HCT116 (cell line): ENCODE data around the gene LRBA. TPM values are rescaled to one million over a fixed set of nuclear protein-coding genes. Genes with fewer than 3 reads are reported as not detected.

Experiments
- ATAC-seq: fragments of 200-7000 bp; cut with Tn5 transposase; 2 replicates; pipeline ENCODE4 v1.9.1; 2020; ENCODE audit warnings: mild to moderate bottlenecking, moderate library complexity
- BruUV-seq: library from RNA; stranded (reverse); fragments of 400-500 nt; replicated peaks from 2 replicates; lab custom pipeline; 2021; lab: Mats Ljungman, UMichigan
- CTCF ChIA-PET: fragments of 300-600 bp; sonication (Branson Sonifier 250); formaldehyde crosslinking; loops from one replicate; lab custom pipeline; 2021; ENCODE audit warnings: antibody characterized with exemption; lab: Charles Lee
- POLR2A ChIA-PET: fragments of 300-600, 350-600 bp; sonication (Branson Sonifier 250); formaldehyde crosslinking; loops from one replicate; lab custom pipeline; 2021; ENCODE audit warnings: antibody characterized with exemption; lab: Charles Lee
- RAD21 ChIA-PET, 2 experiments: fragments of 300-600 bp; sonication (Branson Sonifier 250); formaldehyde crosslinking; loops; one replicate each; lab custom pipeline; 2023; ENCODE audit warnings: low total read pairs in 2 of 2; ENCODE audit not compliant: uncharacterized antibody in 2 of 2, unreplicated experiment in 2 of 2, low non-redundant PET in 1 of 2; lab: Charles Lee
- DNase-seq: peaks from one replicate; pipeline ENCODE4 v3.0.0-alpha.2; 2010; ENCODE audit warnings: low read depth, low spot score
- H2AFZ ChIP-seq: fragments of 200-600 bp; shearing (Covaris generic), sonication (generic); 2 replicates; pipeline ENCODE4 v1.6.1; 2017; ENCODE audit warnings: low read depth, mixed run types, mixed read lengths, antibody characterized with exemption, low read length; ENCODE audit not compliant: poor library complexity, severe bottlenecking
- H3K27ac ChIP-seq: 2 replicates; pipeline ENCODE4 v1.5.1; 2012; ENCODE audit warnings: low read depth, low read length
- H3K27me3 ChIP-seq: fragments of 200-600 bp; sonication (generic); 2 replicates; pipeline ENCODE4 v1.6.1; 2016; ENCODE audit warnings: mixed run types, low read length, mixed read lengths; ENCODE audit not compliant: insufficient read depth
- H3K36me3 ChIP-seq, 2 experiments: fragments of 200-500 bp in 1 of 2; fragments of 200-600 bp in 1 of 2; sonication (Bioruptor generic) in 1 of 2; sonication (generic) in 1 of 2; 2 replicates each; pipeline versions ENCODE4 v1.5.1 to v1.6.1; 2014 to 2016; ENCODE audit warnings: low read length in 2 of 2, inconsistent platforms in 1 of 2, mixed read lengths in 1 of 2, mixed run types in 1 of 2; ENCODE audit not compliant: insufficient read depth in 2 of 2, control insufficient read depth in 1 of 2
- H3K4me1 ChIP-seq, 2 experiments: fragments of 200-600 bp in 1 of 2; sonication (generic) in 1 of 2; 2 replicates each; pipeline versions ENCODE4 v1.5.1 to v1.6.1; 2012 to 2017; ENCODE audit warnings: low read length in 2 of 2, inconsistent platforms in 1 of 2, mild to moderate bottlenecking in 1 of 2, mixed read lengths in 1 of 2, mixed run types in 1 of 2, moderate library complexity in 1 of 2; ENCODE audit not compliant: insufficient read depth in 2 of 2, control insufficient read depth in 1 of 2
- H3K4me2 ChIP-seq: fragments of 200-600 bp; sonication (generic); 2 replicates; pipeline ENCODE4 v1.6.1; 2017; ENCODE audit warnings: mixed run types, low read length, mixed read lengths
- H3K4me3 ChIP-seq, 2 experiments: fragments of 200-600 bp in 1 of 2; sonication (generic) in 1 of 2; replicated peaks in 1 of 2; 2 replicates each; pipeline ENCODE4 v1.5.1; 2011 to 2016; ENCODE audit warnings: low read length in 2 of 2, control low read depth in 1 of 2, low read depth in 1 of 2, mild to moderate bottlenecking in 1 of 2, mixed read lengths in 1 of 2, mixed run types in 1 of 2
- H3K79me2 ChIP-seq: fragments of 200-600 bp; sonication (generic); 2 replicates; pipeline ENCODE4 v1.6.1; 2017; ENCODE audit warnings: mild to moderate bottlenecking, mixed run types, low read length, moderate library complexity, mixed read lengths; ENCODE audit not compliant: insufficient read depth
- H3K9ac ChIP-seq: fragments of 200-600 bp; sonication (generic); 2 replicates; pipeline ENCODE4 v1.6.1; 2016; ENCODE audit warnings: low read length, mixed read lengths
- H3K9me2 ChIP-seq: fragments of 200-600 bp; sonication (generic), shearing (Covaris generic); 2 replicates; pipeline ENCODE4 v1.6.1; 2017; ENCODE audit warnings: mixed run types, mild to moderate bottlenecking, moderate library complexity; ENCODE audit not compliant: insufficient read depth
- H3K9me3 ChIP-seq, 2 experiments: fragments of 200-500 bp in 1 of 2; fragments of 200-600 bp in 1 of 2; sonication (Bioruptor generic) in 1 of 2; sonication (generic) in 1 of 2; 2 replicates each; pipeline ENCODE4 v1.6.1; 2014 to 2017; ENCODE audit warnings: low read length in 2 of 2, mixed read lengths in 2 of 2, inconsistent platforms in 1 of 2, low read depth in 1 of 2, mild to moderate bottlenecking in 1 of 2, mixed run types in 1 of 2, moderate library complexity in 1 of 2; ENCODE audit not compliant: control insufficient read depth in 1 of 2, insufficient read depth in 1 of 2
- H4K20me1 ChIP-seq: fragments of 200-600 bp; sonication (generic), shearing (Covaris generic); 2 replicates; pipeline ENCODE4 v1.6.1; 2017; ENCODE audit warnings: mixed run types, mild to moderate bottlenecking, moderate library complexity; ENCODE audit not compliant: insufficient read depth
- ATF3 ChIP-seq: IDR thresholded peaks from 2 replicates; pipeline ENCODE4 v1.6.1; 2012
- CBX3 ChIP-seq: IDR thresholded peaks from 2 replicates; pipeline ENCODE4 v1.6.1; 2012; ENCODE audit warnings: low read depth
- CEBPB ChIP-seq: IDR thresholded peaks from 2 replicates; pipeline ENCODE4 v1.6.1; 2012; ENCODE audit warnings: low read depth
- CTCF ChIP-seq, 3 experiments: fragments of 200-600 bp in 1 of 3; sonication (generic) in 1 of 3; IDR thresholded peaks in 2 of 3; conservative IDR thresholded peaks in 1 of 3; 2 replicates each; pipeline ENCODE4 v1.5.1; 2012 to 2017; ENCODE audit warnings: low read depth in 2 of 3, low read length in 2 of 3, antibody characterized with exemption in 1 of 3, borderline replicate concordance in 1 of 3, control low read depth in 1 of 3, mild to moderate bottlenecking in 1 of 3, mixed read lengths in 1 of 3, mixed run types in 1 of 3, moderate library complexity in 1 of 3; ENCODE audit not compliant: insufficient read depth in 1 of 3
- EGR1 ChIP-seq: IDR thresholded peaks from 2 replicates; pipeline ENCODE4 v1.6.1; 2012; ENCODE audit warnings: low read depth
- ELF1 ChIP-seq: IDR thresholded peaks from 2 replicates; pipeline ENCODE4 v1.6.1; 2012; ENCODE audit warnings: low read depth, borderline replicate concordance
- EZH2 ChIP-seq: fragments of 200-600 bp; sonication (generic); IDR thresholded peaks from 2 replicates; pipeline ENCODE4 v1.6.1; 2017; ENCODE audit warnings: antibody characterized with exemption, mixed run types
- EZH2phosphoT487 ChIP-seq: fragments of 200-600 bp; IDR thresholded peaks from 2 replicates; pipeline ENCODE4 v1.6.1; 2018; ENCODE audit warnings: antibody characterized with exemption, borderline replicate concordance
- FOSL1 ChIP-seq: IDR thresholded peaks from 2 replicates; pipeline ENCODE4 v1.6.1; 2012; ENCODE audit warnings: low read depth
- MAX ChIP-seq: IDR thresholded peaks from 2 replicates; pipeline ENCODE4 v1.6.1; 2012
- RAD21 ChIP-seq: IDR thresholded peaks from 2 replicates; pipeline ENCODE4 v1.6.1; 2012; ENCODE audit warnings: low read depth, mild to moderate bottlenecking
- REST ChIP-seq: IDR thresholded peaks from 2 replicates; pipeline ENCODE4 v1.6.1; 2012; ENCODE audit warnings: low read depth
- SIN3A ChIP-seq: IDR thresholded peaks from 2 replicates; pipeline ENCODE4 v1.6.1; 2012; ENCODE audit warnings: low read depth
- SRF ChIP-seq: IDR thresholded peaks from 2 replicates; pipeline ENCODE4 v1.6.1; 2012; ENCODE audit warnings: low read depth
- TCF7L2 ChIP-seq: IDR thresholded peaks from 2 replicates; pipeline ENCODE4 v1.7.0; 2011; ENCODE audit warnings: borderline replicate concordance, inconsistent platforms; ENCODE audit not compliant: insufficient read depth, insufficient read length; ENCODE audit errors: extremely low read depth
- YY1 ChIP-seq: IDR thresholded peaks from 2 replicates; pipeline ENCODE4 v1.6.1; 2011; ENCODE audit warnings: low read length, low read depth, moderate library complexity, mild to moderate bottlenecking; ENCODE audit not compliant: insufficient replicate concordance; ENCODE audit errors: extremely low read depth
- ZBTB33 ChIP-seq: IDR thresholded peaks from 2 replicates; pipeline ENCODE4 v1.6.1; 2011; ENCODE audit warnings: mild to moderate bottlenecking, low read length, moderate library complexity; ENCODE audit not compliant: insufficient replicate concordance; ENCODE audit errors: extremely low read depth
- ZFX ChIP-seq: fragments of 450-650 bp; IDR thresholded peaks from 2 replicates; pipeline ENCODE4 v1.6.1; 2017
- ZNF274 ChIP-seq: fragments of 200-500 bp; sonication (Bioruptor generic); IDR thresholded peaks from 2 replicates; pipeline ENCODE4 v1.6.1; 2014; ENCODE audit warnings: mild to moderate bottlenecking, low read depth, low read length, inconsistent platforms
- intact Hi-C: fragments of 100-400 bp; cut with micrococcal nuclease; formaldehyde crosslinking; loops from 2 replicates; pipeline ENCODE4 v1.10.0; 2022
- total RNA-seq: library from RNA; stranded (reverse); gene quantifications from one replicate; pipeline ENCODE4 v1.2.1, GENCODE V29; 2021; ENCODE audit not compliant: unreplicated experiment

The LRBA gene
- total RNA-seq, 1 experiment from 2014 or later = 79.8 TPM

- no peak for TF ChIP-seq REST
Observed at GRCh38 chr4:150315691-150316090, 699.4 kb downstream of the LRBA start (continued).

GRCh38 chr4:150315175-150315574 is 699.9 kb downstream of the LRBA start:
- Histone ChIP-seq H3K9me3 (no peaks in the 10 kb centered on the region), H3K9ac (no peak overlapping the region), H3K4me1 (no peaks in the 10 kb centered on the region), H3K79me2 (no peaks in the 10 kb centered on the region), H3K9me2 (no peaks in the 10 kb centered on the region), H3K4me3 (no peak overlapping the region), H3K36me3 (no peaks in the 10 kb centered on the region), H2AFZ (no peak overlapping the region), H3K27ac (no peak overlapping the region), H3K27me3 (no peaks in the 10 kb centered on the region), H3K4me2 (no peak overlapping the region), H4K20me1 (no peaks in the 10 kb centered on the region)
- DNase-seq (no peak), ATAC-seq (no peak)
- ChIA-PET CTCF (no interaction called here), POLR2A (no interaction called here), RAD21 (no interaction called here)
- intact Hi-C loops = no loop called here
- BruUV-seq = no TSS peak
- no peak for TF ChIP-seq ELF1
- TF ChIP-seq ZBTB33 = no peak
- no peak for TF ChIP-seq ZFX
- TF ChIP-seq YY1 = no peak
- TF ChIP-seq ATF3 = no peak
- TF ChIP-seq MAX = no peak
- TF ChIP-seq EZH2phosphoT487 = no peak
- no peak for TF ChIP-seq FOSL1
- no peak for TF ChIP-seq TCF7L2
- no peak for TF ChIP-seq EZH2
- TF ChIP-seq EGR1 = no peak
- TF ChIP-seq SIN3A = no peak
- no peak for TF ChIP-seq SRF
- no peak for TF ChIP-seq CBX3
- no peak for TF ChIP-seq CEBPB
- no peak for TF ChIP-seq CTCF (IDR thresholded peaks at IDR 0.05 in 2 of 3, conservative IDR thresholded peaks at IDR 0.05 in 1 of 3; ENCODE audit: borderline replicate concordance in 1 of 3, insufficient read depth in 1 of 3, low read depth in 2 of 3, low read length in 2 of 3)
- TF ChIP-seq RAD21 = no peak
- TF ChIP-seq ZNF274 = no peak
